ENCODE data around the gene SYS1. TPM values are rescaled to one million over a fixed set of nuclear protein-coding genes. Genes with fewer than 3 reads are reported as not detected.

SYS1 gene
- total and polyA plus RNA-seq, 2 of the 8 experiments (the other 6 are each of a cell fraction or from before 2014, with no cell fraction given) = 19.6 to 50.8 TPM

DNA sequence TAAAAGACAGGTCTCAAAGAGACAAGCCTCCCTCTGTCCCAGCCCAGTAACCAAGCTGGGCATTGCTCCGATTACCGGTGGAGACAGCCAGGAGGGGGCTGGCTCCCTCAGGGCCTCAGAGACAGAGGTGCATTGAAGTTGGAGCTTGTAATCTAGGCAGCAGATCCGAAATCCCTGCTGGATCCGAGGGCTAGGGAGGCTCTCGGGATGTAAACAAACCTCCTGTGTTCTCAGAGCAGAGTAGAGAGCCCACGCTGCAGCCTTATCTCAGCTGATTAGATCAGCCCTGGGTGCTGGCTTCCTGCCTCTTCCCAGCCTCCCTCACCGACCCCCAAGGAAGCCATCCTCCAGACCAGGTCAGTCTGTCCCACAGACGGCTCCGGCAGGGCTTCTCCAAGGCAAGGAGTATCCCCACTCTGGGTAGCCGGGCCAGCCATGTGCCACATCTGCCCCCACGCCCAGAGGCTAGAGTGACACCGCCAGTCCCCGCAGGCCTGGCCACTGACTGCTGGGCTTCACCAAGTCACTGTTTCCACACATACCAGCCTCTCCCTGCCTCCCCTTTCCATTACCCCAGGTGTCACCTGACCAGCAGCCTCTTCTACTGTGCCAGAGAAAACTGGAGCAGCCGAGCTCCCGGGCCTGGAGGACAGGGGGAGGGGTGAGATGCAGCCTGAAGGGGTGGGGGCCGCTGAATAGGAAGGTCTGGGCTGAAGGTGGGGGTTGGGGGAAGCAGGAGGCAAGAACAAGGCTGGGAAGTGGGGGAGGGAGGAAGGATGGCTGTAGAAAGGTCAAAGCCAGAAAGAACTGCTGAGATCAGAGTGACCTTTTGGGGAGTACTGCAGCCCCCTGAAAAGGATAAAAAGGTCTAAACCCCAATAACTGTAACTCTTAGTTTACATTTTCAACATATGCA is 20.8 kb upstream of the SYS1 start (continued):
- TF ChIP-seq, protein P1, sequence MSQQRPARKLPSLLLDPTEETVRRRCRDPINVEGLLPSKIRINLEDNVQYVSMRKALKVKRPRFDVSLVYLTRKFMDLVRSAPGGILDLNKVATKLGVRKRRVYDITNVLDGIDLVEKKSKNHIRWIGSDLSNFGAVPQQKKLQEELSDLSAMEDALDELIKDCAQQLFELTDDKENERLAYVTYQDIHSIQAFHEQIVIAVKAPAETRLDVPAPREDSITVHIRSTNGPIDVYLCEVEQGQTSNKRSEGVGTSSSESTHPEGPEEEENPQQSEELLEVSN (IDR thresholded peaks at IDR 0.05) = no peak
- TF ChIP-seq RBBP5 (IDR thresholded peaks at IDR 0.05; ENCODE audit: borderline replicate concordance, low read depth, low read length) (no peak), SIRT6 (IDR thresholded peaks at IDR 0.05; ENCODE audit: low read length) (no peak), RNF2 (IDR thresholded peaks at IDR 0.05; ENCODE audit: borderline replicate concordance, low read depth, low read length, missing control alignments, poor library complexity, severe bottlenecking) (no peak), KDM4A (IDR thresholded peaks at IDR 0.05; ENCODE audit: low read depth, low read length, severe bottlenecking) (no peak), ZNF274 (IDR thresholded peaks at IDR 0.05; ENCODE audit: borderline replicate concordance, extremely low read depth, low read length) (no peak), TAF1 (IDR thresholded peaks at IDR 0.05; ENCODE audit: low read depth, low read length) (peak; percentile 62), FOSL1 (IDR thresholded peaks at IDR 0.05; ENCODE audit: insufficient read depth, low read depth, low read length) (no peak), CEBPB (IDR thresholded peaks at IDR 0.05; ENCODE audit: low read depth, low read length) (no peak), SP4 (IDR thresholded peaks at IDR 0.05; ENCODE audit: low read length) (no peak), JUND (IDR thresholded peaks at IDR 0.05; ENCODE audit: low read length) (no peak; the same call in 1 of the 2 replicates), POU5F1 (IDR thresholded peaks at IDR 0.05; ENCODE audit: low read depth, low read length) (no peak), SAP30 (IDR thresholded peaks at IDR 0.05; ENCODE audit: insufficient read depth, insufficient replicate concordance, low read length) (peak; percentile 52), ASH2L (IDR thresholded peaks at IDR 0.05; ENCODE audit: low read length) (peak; percentile 41), MAFK (IDR thresholded peaks at IDR 0.05; ENCODE audit: low read depth, low read length) (no peak), BRCA1 (IDR thresholded peaks at IDR 0.05; ENCODE audit: low read depth, low read length) (no peak), POLR2A (IDR thresholded peaks at IDR 0.05; ENCODE audit: control extremely low read depth in 1 of 2, low read depth in 2 of 2, low read length in 2 of 2) (peak in 1 of 2 experiments; percentile 55; a peak in 2 of 3 replicates), SRF (IDR thresholded peaks at IDR 0.05; ENCODE audit: low read depth, low read length) (no peak)
- TF ChIP-seq, protein P2, sequence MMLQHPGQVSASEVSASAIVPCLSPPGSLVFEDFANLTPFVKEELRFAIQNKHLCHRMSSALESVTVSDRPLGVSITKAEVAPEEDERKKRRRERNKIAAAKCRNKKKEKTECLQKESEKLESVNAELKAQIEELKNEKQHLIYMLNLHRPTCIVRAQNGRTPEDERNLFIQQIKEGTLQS (IDR thresholded peaks at IDR 0.05; ENCODE audit: insufficient read depth, low read depth, low read length) = no peak
- TF ChIP-seq, protein P3, sequence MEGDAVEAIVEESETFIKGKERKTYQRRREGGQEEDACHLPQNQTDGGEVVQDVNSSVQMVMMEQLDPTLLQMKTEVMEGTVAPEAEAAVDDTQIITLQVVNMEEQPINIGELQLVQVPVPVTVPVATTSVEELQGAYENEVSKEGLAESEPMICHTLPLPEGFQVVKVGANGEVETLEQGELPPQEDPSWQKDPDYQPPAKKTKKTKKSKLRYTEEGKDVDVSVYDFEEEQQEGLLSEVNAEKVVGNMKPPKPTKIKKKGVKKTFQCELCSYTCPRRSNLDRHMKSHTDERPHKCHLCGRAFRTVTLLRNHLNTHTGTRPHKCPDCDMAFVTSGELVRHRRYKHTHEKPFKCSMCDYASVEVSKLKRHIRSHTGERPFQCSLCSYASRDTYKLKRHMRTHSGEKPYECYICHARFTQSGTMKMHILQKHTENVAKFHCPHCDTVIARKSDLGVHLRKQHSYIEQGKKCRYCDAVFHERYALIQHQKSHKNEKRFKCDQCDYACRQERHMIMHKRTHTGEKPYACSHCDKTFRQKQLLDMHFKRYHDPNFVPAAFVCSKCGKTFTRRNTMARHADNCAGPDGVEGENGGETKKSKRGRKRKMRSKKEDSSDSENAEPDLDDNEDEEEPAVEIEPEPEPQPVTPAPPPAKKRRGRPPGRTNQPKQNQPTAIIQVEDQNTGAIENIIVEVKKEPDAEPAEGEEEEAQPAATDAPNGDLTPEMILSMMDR (IDR thresholded peaks at IDR 0.05; ENCODE audit: control extremely low read depth in 1 of 3, insufficient read depth in 1 of 3, low read depth in 1 of 3, low read length in 3 of 3) = no peak

Data from H1 (cell line).